ENCODE measurements around the gene FAM184A.

GRCh38 chr6:119028091-119028490 lies 50.4 kb downstream of the FAM184A start:
- TF ChIP-seq POLR2A (IDR thresholded peaks at IDR 0.05) (no peak), EP300 (IDR thresholded peaks at IDR 0.05) (no peak)
